ENCODE results near the gene PDK1.

DNA sequence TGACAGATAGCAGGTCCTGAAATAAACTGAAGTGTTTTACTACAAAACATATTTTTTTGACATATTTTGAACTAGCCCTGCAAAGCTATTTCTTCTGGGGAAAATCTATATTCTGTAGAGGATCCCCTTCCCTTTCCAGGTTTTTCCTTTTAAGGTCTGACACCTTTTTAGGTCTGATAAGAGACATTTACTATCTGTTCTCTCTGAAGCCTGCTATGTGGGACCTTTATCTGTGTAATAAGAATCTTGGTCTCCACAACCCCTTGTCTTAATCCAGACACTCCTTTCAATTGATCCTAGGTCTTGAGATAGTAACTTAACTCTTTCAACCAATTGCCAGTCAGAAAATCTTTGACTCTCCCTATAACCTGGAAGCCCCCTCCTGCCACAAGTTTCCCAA, 5.5 kb upstream of the PDK1 start:
- no peak for TF ChIP-seq EZH2 (IDR thresholded peaks at IDR 0.05; ENCODE audit: borderline replicate concordance, low read length)
- TF ChIP-seq, protein P1, sequence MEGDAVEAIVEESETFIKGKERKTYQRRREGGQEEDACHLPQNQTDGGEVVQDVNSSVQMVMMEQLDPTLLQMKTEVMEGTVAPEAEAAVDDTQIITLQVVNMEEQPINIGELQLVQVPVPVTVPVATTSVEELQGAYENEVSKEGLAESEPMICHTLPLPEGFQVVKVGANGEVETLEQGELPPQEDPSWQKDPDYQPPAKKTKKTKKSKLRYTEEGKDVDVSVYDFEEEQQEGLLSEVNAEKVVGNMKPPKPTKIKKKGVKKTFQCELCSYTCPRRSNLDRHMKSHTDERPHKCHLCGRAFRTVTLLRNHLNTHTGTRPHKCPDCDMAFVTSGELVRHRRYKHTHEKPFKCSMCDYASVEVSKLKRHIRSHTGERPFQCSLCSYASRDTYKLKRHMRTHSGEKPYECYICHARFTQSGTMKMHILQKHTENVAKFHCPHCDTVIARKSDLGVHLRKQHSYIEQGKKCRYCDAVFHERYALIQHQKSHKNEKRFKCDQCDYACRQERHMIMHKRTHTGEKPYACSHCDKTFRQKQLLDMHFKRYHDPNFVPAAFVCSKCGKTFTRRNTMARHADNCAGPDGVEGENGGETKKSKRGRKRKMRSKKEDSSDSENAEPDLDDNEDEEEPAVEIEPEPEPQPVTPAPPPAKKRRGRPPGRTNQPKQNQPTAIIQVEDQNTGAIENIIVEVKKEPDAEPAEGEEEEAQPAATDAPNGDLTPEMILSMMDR (conservative IDR thresholded peaks at IDR 0.05 in 1 of 2, IDR thresholded peaks at IDR 0.05 in 1 of 2; ENCODE audit: extremely low read depth in 1 of 2, insufficient read depth in 1 of 2, low read depth in 1 of 2, low read length in 2 of 2): no peak
